HEK293 (cell line): ENCODE measurements around the gene RASSF1.

Source experiments
- AEBP2 ChIP-seq: fragments of 450-650 bp; formaldehyde crosslinking; IDR thresholded peaks from 2 replicates; pipeline ENCODE4 v1.5.1; 2016; ENCODE audit warnings: missing biosample characterization, missing genetic modification characterization, borderline replicate concordance
- CTCF ChIP-seq: fragments of 450-650 bp; formaldehyde crosslinking; IDR thresholded peaks from 2 replicates; pipeline ENCODE4 v1.5.1; 2016; ENCODE audit warnings: missing biosample characterization, missing genetic modification characterization
- GLI4 ChIP-seq: fragments of 450-650 bp; formaldehyde crosslinking; IDR thresholded peaks from 2 replicates; pipeline ENCODE4 v1.5.1; 2016; ENCODE audit warnings: missing biosample characterization, missing genetic modification characterization
- HOXC10 ChIP-seq: sonication (generic); formaldehyde crosslinking; IDR thresholded peaks from 2 replicates; pipeline ENCODE4 v1.8.1; 2023; ENCODE audit warnings: mild to moderate bottlenecking, missing genetic modification reagents
- IKZF3 ChIP-seq: fragments of 450-650 bp; IDR thresholded peaks from 2 replicates; pipeline ENCODE4 v1.5.0; 2018; ENCODE audit warnings: missing biosample characterization, mild to moderate bottlenecking, missing genetic modification characterization, moderate library complexity
- KLF8 ChIP-seq: fragments of 450-650 bp; formaldehyde crosslinking; IDR thresholded peaks from 2 replicates; pipeline ENCODE4 v1.5.1; 2016; ENCODE audit warnings: missing biosample characterization, missing genetic modification characterization
- SCRT1 ChIP-seq: fragments of 450-650 bp; formaldehyde crosslinking; IDR thresholded peaks from 2 replicates; pipeline ENCODE4 v1.5.1; 2016; ENCODE audit warnings: missing biosample characterization, missing genetic modification characterization, borderline replicate concordance
- SP7 ChIP-seq: fragments of 450-650 bp; formaldehyde crosslinking; IDR thresholded peaks from 2 replicates; pipeline ENCODE4 v1.5.1; 2016; ENCODE audit warnings: missing biosample characterization, missing genetic modification characterization
- ZBTB20 ChIP-seq: fragments of 450-650 bp; formaldehyde crosslinking; IDR thresholded peaks from 2 replicates; pipeline ENCODE4 v1.5.1; 2016; ENCODE audit warnings: missing biosample characterization, missing genetic modification characterization
- ZBTB48 ChIP-seq: fragments of 450-650 bp; formaldehyde crosslinking; IDR thresholded peaks from 2 replicates; pipeline ENCODE4 v1.5.1; 2016; ENCODE audit warnings: missing biosample characterization, missing genetic modification characterization
- ZBTB6 ChIP-seq: fragments of 450-650 bp; formaldehyde crosslinking; IDR thresholded peaks from 2 replicates; pipeline ENCODE4 v1.5.1; 2017; ENCODE audit warnings: missing biosample characterization, missing genetic modification characterization
- ZFP41 ChIP-seq: fragments of 450-650 bp; formaldehyde crosslinking; IDR thresholded peaks from 2 replicates; pipeline ENCODE4 v1.5.1; 2016; ENCODE audit warnings: missing biosample characterization, missing genetic modification characterization, borderline replicate concordance
- ZNF184 ChIP-seq: fragments of 450-650 bp; IDR thresholded peaks from 2 replicates; pipeline ENCODE4 v1.5.1; 2018; ENCODE audit warnings: missing biosample characterization, mild to moderate bottlenecking, missing genetic modification characterization
- ZNF19 ChIP-seq: fragments of 450-650 bp; formaldehyde crosslinking; IDR thresholded peaks from 2 replicates; pipeline ENCODE4; 2016; ENCODE audit warnings: missing biosample characterization, missing genetic modification characterization, low read depth
- ZNF2 ChIP-seq: fragments of 450-650 bp; formaldehyde crosslinking; IDR thresholded peaks from 2 replicates; pipeline ENCODE4 v1.5.1; 2016; ENCODE audit warnings: missing biosample characterization, missing genetic modification characterization
- ZNF239 ChIP-seq: fragments of 450-650 bp; formaldehyde crosslinking; IDR thresholded peaks from 2 replicates; pipeline ENCODE4 v1.5.1; 2016; ENCODE audit warnings: missing biosample characterization, missing genetic modification characterization
- ZNF274 ChIP-seq, 2 experiments: fragments of 200-500 bp in 1 of 2; fragments of 450-650 bp in 1 of 2; sonication (Bioruptor generic) in 1 of 2; formaldehyde crosslinking in 1 of 2; IDR thresholded peaks; 2 replicates each; pipeline versions ENCODE4 v1.5.1 to v1.6.1; 2014 to 2016; ENCODE audit warnings: borderline replicate concordance in 1 of 2, inconsistent platforms in 1 of 2, low read length in 1 of 2, missing biosample characterization in 1 of 2, missing genetic modification characterization in 1 of 2
- ZNF302 ChIP-seq: fragments of 450-650 bp; formaldehyde crosslinking; IDR thresholded peaks from 2 replicates; pipeline ENCODE4 v1.5.1; 2016; ENCODE audit warnings: missing biosample characterization, missing genetic modification characterization, low read depth
- ZNF354C ChIP-seq: fragments of 450-650 bp; formaldehyde crosslinking; IDR thresholded peaks from 2 replicates; pipeline ENCODE4 v1.5.1; 2016; ENCODE audit warnings: missing biosample characterization, missing genetic modification characterization, low read depth, borderline replicate concordance
- ZNF501 ChIP-seq: fragments of 450-650 bp; formaldehyde crosslinking; IDR thresholded peaks from 2 replicates; pipeline ENCODE4 v1.5.1; 2016; ENCODE audit warnings: missing biosample characterization, missing genetic modification characterization
- ZNF513 ChIP-seq: fragments of 450-650 bp; IDR thresholded peaks from 2 replicates; pipeline ENCODE4 v1.5.1; 2018; ENCODE audit warnings: missing biosample characterization, missing genetic modification characterization
- ZNF660 ChIP-seq: fragments of 450-650 bp; IDR thresholded peaks from 2 replicates; pipeline ENCODE4 v1.5.1; 2018; ENCODE audit warnings: missing biosample characterization, mild to moderate bottlenecking, missing genetic modification characterization
- ZNF692 ChIP-seq: fragments of 450-650 bp; formaldehyde crosslinking; IDR thresholded peaks from 2 replicates; pipeline ENCODE4 v1.5.1; 2016; ENCODE audit warnings: missing biosample characterization, missing genetic modification characterization
- ZNF701 ChIP-seq: fragments of 450-650 bp; formaldehyde crosslinking; IDR thresholded peaks from 2 replicates; pipeline ENCODE4 v1.5.1; 2016; ENCODE audit warnings: missing biosample characterization, missing genetic modification characterization
- ZNF747 ChIP-seq: fragments of 450-650 bp; formaldehyde crosslinking; IDR thresholded peaks from 2 replicates; pipeline ENCODE4 v1.5.1; 2016; ENCODE audit warnings: missing biosample characterization, missing genetic modification characterization
- ZNF76 ChIP-seq: fragments of 450-650 bp; formaldehyde crosslinking; IDR thresholded peaks from 2 replicates; pipeline ENCODE4; 2016; ENCODE audit warnings: low read depth, missing biosample characterization, missing genetic modification characterization, borderline replicate concordance
- ZSCAN18 ChIP-seq: fragments of 450-650 bp; formaldehyde crosslinking; IDR thresholded peaks from 2 replicates; pipeline ENCODE4 v1.5.1; 2016; ENCODE audit warnings: missing biosample characterization, missing genetic modification characterization

Gene RASSF1

GRCh38 chr3:50337175-50337861 is 3.3 kb downstream of the RASSF1 start (continued):
- no peak for TF ChIP-seq GLI4 (tag by site-specific recombination)
- TF ChIP-seq ZNF501 (tag by site-specific recombination), result peak; percentile 70
- TF ChIP-seq CTCF (tag by site-specific recombination), result no peak
- TF ChIP-seq ZNF2 (tag by site-specific recombination), result peak; percentile 70; the same call in 1 of the 2 replicates
- peak; percentile 59 for TF ChIP-seq SP7 (tag by site-specific recombination)
- no peak for TF ChIP-seq ZBTB6 (tag by site-specific recombination)
- TF ChIP-seq ZNF19 (tag by site-specific recombination), result no peak
- no peak for TF ChIP-seq ZBTB48 (tag by site-specific recombination)
- peak; percentile 58; the same call in 1 of the 2 replicates for TF ChIP-seq KLF8
- TF ChIP-seq AEBP2 (tag by site-specific recombination), result no peak
- no peak for TF ChIP-seq ZSCAN18
- TF ChIP-seq ZNF701 (tag by site-specific recombination), result no peak
- TF ChIP-seq ZNF354C (tag by site-specific recombination), result no peak
- no peak; the same call in 1 of the 2 replicates for TF ChIP-seq ZBTB20
- TF ChIP-seq ZFP41 (tag by site-specific recombination), result no peak
- TF ChIP-seq ZNF692 (tag by site-specific recombination), result peak; percentile 59
- TF ChIP-seq ZNF76 (tag by site-specific recombination), result no peak; the same call in 1 of the 2 replicates
- TF ChIP-seq ZNF747 (tag by site-specific recombination), result no peak
- TF ChIP-seq IKZF3 (tag by site-specific recombination), result no peak; the same call in 1 of the 2 replicates
- TF ChIP-seq ZNF239 (tag by site-specific recombination), result no peak
- no peak for TF ChIP-seq ZNF184
- no peak for TF ChIP-seq HOXC10
- TF ChIP-seq ZNF660 (tag by site-specific recombination), result 0 out of 2 replicates have a peak, but pooled peaks have one; percentile 31
- no peak for TF ChIP-seq ZNF302 (tag by site-specific recombination)
- TF ChIP-seq ZNF513, result no peak
- no peak for TF ChIP-seq SCRT1 (tag by site-specific recombination)
- no peak for TF ChIP-seq ZNF274 (IDR thresholded peaks at IDR 0.05; ENCODE audit: low read length)
- TF ChIP-seq ZNF274 (tag by site-specific recombination; IDR thresholded peaks at IDR 0.05; ENCODE audit: borderline replicate concordance), result no peak
